GM18502 (cell line): ENCODE results near the gene TRAPPC2.
A peak's percentile ranks its signal among the peaks of the same experiment; 100 is the strongest.
"Not testable (repeated sequence)": the region's sequence is repeated elsewhere in the genome, so short reads cannot be mapped to it uniquely, and the experiment has no call there.

Source experiments
- ATAC-seq: cut with Tn5 transposase; IDR thresholded peaks from one replicate; pipeline ENCODE4 v1.9.1; 2021; ENCODE audit warnings: mild to moderate bottlenecking; ENCODE audit not compliant: unreplicated experiment, poor library complexity

Gene TRAPPC2

GRCh38 chrX:13681595-13681994, 52.8 kb downstream of the TRAPPC2 start:
- no peak for ATAC-seq

- ATAC-seq = not testable (repeated sequence)
Measured at GRCh38 chrX:13679700-13680099, 54.7 kb downstream of the TRAPPC2 start.

- no peak for ATAC-seq
Measured at GRCh38 chrX:13676885-13677284, 57.5 kb downstream of the TRAPPC2 start.

- ATAC-seq = no peak
Measured at GRCh38 chrX:13673016-13673415, 61.4 kb downstream of the TRAPPC2 start.

GRCh38 chrX:13670197-13670596, 64.2 kb downstream of the TRAPPC2 start:
- ATAC-seq = no peak

GRCh38 chrX:13669755-13670154, 64.7 kb downstream of the TRAPPC2 start:
- not testable (repeated sequence) for ATAC-seq

- ATAC-seq = peak; percentile 81
Measured at GRCh38 chrX:13669246-13669737, 65.1 kb downstream of the TRAPPC2 start.

- ATAC-seq = no peak
Measured at GRCh38 chrX:13667919-13668318, 66.5 kb downstream of the TRAPPC2 start.

- ATAC-seq = no peak
Measured at GRCh38 chrX:13666836-13667235, 67.6 kb downstream of the TRAPPC2 start.

GRCh38 chrX:13664020-13664419, 70.4 kb downstream of the TRAPPC2 start:
- ATAC-seq = no peak

- no peak for ATAC-seq
Measured at GRCh38 chrX:13662355-13662791, 72.0 kb downstream of the TRAPPC2 start.
